Stomach (tissue), 4 donors: ENCODE data around the gene RPS6KC1.
"Not testable (repeated sequence)": the region's sequence is repeated elsewhere in the genome, so short reads cannot be mapped to it uniquely, and the experiment has no call there.

Experiments
- POLR2A ChIP-seq, 4 donors: fragments of 450-650 bp; IDR thresholded peaks; one replicate each; pipeline ENCODE4 v1.6.1; 2016; ENCODE audit warnings: antibody characterized with exemption in 4 of 4, control low read depth in 2 of 4, mild to moderate bottlenecking in 1 of 4, moderate library complexity in 1 of 4
- TF ChIP-seq, protein P1 (sequence below), 7 experiments: fragments of 450-650 bp in 4 of 7; fragments of 200-600 bp in 3 of 7; sonication (generic) in 3 of 7; IDR thresholded peaks; one replicate each; pipeline ENCODE4 v1.5.1; 2016 to 2019; ENCODE audit warnings: antibody characterized with exemption in 7 of 7, control low read depth in 2 of 7, mild to moderate bottlenecking in 1 of 7

GRCh38 chr1:213150090-213150489, 99.0 kb downstream of the RPS6KC1 start:
- TF ChIP-seq, protein P1, sequence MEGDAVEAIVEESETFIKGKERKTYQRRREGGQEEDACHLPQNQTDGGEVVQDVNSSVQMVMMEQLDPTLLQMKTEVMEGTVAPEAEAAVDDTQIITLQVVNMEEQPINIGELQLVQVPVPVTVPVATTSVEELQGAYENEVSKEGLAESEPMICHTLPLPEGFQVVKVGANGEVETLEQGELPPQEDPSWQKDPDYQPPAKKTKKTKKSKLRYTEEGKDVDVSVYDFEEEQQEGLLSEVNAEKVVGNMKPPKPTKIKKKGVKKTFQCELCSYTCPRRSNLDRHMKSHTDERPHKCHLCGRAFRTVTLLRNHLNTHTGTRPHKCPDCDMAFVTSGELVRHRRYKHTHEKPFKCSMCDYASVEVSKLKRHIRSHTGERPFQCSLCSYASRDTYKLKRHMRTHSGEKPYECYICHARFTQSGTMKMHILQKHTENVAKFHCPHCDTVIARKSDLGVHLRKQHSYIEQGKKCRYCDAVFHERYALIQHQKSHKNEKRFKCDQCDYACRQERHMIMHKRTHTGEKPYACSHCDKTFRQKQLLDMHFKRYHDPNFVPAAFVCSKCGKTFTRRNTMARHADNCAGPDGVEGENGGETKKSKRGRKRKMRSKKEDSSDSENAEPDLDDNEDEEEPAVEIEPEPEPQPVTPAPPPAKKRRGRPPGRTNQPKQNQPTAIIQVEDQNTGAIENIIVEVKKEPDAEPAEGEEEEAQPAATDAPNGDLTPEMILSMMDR (IDR thresholded peaks at IDR 0.05), result not testable (repeated sequence)
- not testable (repeated sequence) for TF ChIP-seq POLR2A (IDR thresholded peaks at IDR 0.05)
